ENCODE data around the gene MCU.
"Not testable (repeated sequence)": the region's sequence is repeated elsewhere in the genome, so short reads cannot be mapped to it uniquely, and the experiment has no call there.

MCU gene

DNA sequence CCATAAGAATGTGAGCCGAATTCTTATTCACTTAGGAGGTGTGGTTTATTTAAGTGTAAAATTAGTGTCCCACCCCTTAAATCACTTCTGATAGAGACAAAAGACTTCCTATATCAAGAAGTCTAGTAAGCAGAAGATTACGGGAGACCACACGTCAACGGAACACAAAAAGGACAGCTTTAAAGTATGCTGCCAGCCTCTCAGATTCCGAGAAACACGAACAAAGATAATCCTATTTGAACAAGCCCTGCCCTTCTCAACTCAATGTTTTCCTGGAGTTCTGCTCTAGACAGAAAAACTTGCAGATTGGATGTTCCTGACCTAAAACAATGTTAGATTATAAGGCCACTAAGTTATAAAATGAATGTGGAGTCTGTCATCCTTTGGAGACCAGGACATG, 4.9 kb upstream of the MCU start:
- no peak for DNase-seq (ENCODE audit: low read depth)

DNA sequence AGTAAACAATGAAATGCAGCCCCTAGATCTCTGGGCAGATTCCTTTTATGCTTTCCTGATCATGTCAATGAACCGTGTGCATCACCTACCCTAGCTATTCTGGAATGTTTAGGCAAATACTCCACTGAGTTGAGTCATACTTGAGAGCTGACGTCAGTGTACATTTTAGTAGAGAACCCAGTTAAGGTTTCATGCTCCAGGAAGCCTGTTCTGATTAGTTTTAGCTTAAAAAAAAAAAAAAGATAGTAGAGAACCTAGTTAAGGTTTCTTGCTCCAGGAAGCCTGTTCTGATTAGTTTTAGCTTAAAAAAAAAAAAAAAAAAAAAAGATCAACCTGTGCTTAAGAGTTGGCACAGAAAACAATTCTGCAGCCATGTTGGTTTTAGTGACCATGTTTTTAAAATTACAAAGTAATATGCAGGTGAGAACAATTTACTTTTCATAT, 3.7 kb upstream of the MCU start:
- no peak for DNase-seq (ENCODE audit: low read depth)

DNA sequence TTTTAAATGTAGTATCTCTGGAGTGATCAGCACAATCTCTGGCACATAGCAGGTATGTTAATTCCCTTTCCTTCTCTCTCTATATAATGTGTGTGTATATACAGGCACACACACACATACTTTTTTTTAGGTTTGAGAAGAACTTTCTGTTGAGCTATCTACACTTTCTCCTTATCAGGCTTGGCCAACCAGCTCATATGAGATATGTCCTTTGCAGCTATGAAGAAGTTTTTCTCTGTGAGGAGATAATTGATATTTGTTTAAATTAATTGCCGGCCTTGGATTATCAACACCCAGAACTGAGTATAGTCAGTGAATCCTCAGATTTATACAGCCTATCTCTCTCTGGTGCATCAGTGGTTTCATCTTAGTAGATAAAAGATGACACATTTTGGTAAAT, 2.3 kb upstream of the MCU start:
- DNase-seq (ENCODE audit: low read depth) = no peak

DNA sequence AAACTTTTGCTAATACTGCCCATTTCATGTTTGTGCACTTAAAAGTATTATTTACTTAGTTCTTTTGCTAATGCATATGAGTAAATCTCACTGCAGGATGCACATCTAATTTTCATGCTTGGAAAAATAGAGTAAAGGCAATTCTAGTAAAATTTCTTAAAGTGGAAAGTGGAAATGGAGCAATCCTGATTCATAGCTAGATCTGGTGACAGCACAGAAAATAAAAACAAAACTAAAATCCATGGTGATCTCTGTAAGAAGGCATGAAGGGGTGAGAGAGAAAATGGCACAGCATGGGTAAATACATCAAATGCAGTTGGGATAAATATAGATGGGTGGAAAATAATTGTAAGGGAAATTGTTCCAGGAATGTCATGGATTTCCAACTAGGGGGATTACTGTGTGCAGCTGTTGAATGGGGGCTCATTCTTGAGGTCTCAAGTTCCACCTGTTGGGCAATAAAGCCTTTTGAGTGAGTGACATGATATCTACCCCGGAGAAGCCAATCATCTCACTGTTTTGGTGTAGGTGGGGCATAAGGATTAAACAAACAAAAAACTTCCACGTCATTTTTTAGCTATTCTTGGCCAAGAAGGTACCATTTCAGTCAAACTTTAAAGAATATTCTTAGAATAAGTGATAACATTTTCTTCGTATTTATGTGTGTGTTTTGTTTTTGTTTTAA, 1.7 kb upstream of the MCU start:
- DNase-seq (ENCODE audit: low read depth) = no peak

DNA sequence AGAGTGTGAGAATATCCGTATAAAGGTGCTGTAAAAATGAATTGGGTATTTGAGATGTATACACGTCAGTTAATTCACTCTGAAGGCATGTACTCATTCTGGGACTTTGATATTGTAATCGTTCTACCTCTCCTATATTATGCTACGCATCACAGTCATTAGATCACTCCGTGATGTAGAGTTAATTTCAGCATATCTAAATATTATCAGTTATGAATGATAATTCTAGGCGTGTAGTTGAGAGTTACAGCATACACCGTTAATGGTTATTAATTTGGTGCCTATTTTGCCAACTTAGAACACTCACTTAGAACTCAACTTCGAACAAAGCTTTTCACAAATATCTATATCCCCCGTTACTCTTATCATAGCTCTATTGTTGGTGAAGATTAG, 477 bp upstream of the MCU start:
- no peak for DNase-seq (ENCODE audit: low read depth)

DNA sequence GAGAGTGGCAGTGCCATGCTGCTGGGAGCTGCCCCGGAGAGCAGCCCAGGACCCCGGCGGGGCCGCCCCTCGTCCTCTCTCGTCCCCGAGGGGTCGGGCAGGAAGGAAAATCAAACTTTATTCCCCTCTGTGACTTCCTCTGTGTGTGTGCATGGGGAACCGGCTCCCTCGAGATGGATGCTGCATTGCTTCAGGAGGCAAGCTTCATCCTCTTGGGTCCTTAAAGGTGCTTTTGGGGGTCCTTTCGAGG, 726 bp downstream of the MCU start:
- DNase-seq (ENCODE audit: low read depth) = no peak

DNA sequence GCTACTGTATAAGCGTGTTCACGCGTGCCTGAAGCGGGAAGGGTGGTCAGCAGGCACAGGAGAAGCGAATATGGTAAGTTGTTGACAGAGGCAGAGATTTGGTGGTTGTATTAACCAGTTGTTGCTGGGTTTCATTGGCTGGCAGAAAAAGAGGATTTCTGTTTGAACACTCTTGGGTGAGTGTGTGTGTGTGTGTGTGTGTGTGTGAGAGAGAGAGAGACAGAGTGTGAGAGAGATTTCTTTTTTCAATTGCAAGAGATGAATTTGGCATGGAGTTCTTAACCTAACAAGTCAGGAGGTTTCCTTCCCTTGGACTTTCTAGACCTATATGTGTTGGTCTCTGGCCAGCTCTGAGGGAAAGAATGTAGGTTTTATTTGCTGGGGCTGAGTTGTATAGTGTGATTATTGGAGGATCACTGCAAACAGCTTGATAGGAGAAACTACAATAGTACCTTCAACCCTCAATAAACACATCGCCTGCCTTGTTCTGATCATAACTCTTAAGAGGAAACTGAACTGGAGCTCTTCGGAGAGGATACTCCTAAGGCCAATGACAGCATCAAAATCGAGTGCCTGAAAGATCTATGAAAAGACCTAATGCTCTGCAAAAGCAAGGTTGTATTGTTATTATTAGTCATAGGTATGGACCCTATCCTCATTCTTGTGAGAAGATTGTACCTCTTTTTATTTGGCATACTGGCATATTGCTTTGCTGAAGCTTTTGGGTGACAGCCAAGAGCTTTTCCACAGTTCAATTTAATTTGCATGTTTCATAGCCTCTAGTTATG, 1.2 kb downstream of the MCU start:
- DNase-seq (ENCODE audit: low read depth) = no peak

DNA sequence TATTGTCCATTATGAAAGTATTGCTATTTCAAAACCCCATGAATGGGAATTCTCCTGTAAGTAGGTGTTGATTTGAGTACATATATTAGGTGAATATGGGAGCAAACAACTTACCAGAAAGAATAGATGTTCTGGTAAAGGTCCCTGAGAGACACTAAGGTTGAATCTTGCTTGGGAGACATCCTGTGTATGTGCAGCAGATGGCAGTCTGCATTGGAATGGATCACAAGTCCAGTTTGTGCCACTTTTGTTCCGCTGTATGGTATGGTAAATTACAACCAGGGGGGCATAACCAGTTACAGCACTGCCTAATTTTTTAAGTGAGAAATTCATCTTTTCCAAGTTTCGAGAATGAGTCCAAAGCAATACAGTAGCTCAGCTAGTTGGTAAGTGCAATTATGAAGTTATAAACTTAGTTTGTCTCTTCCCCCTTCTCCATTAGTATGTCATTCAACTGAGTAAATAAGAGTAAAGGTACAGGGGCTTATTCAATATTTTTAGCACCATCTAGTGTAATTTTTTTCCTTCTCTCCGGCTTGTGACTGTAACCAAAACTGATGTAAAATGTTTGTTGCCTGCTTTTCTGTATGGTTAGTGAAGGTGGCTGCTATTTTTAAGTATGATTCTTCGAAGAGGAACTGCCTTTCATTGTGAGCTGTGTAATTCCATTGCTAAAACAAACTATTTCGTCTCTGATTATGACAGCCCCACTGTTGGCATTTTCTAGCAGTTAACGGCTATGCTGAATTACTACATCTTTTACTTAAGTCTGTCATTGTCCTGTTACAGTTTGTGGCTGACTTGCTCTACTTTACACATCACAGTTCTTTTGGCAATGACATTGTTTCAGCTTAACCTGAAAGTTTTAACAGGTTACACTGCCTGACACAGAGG, 2.8 kb downstream of the MCU start:
- DNase-seq (ENCODE audit: low read depth) = no peak

DNA sequence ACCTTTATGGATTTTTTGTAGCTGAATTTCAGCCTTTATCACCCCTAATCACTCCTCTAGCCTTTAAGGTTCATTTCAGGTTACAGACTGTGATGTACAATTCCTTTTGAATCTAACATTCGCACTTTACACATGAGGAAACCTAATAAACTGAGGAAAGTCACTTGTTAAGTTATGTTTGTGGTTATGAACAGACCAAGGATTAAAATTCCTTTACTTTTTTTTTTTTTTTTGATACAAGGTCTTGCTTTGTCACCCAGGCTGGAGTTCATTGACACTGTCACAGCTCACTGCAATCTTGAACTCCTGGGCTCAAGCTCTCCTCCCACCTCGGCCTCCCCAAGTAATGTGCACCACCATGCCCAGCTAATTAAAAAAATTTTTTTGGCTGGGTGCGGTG, 3.6 kb downstream of the MCU start:
- no peak for DNase-seq (ENCODE audit: low read depth)

DNA sequence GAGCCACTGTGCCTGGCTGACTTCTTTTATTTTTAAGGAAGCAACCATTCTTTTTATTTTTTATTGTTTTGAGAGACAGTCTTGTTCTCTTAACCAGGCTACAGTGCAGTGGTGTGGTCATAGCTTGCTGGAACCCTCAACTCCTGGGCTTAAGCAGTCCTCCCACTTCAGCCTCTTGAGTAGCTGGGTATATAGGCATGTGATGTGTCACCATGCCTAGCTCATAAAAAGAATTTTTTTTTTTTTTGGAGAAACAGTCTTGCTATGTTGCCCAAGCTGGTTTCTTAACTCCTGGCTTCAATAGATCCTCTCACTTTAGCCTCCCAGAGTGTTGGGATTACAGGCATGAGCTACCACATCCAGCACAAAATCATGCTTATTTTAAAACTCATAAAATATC, 5.8 kb downstream of the MCU start:
- DNase-seq (ENCODE audit: low read depth) = no peak

DNA sequence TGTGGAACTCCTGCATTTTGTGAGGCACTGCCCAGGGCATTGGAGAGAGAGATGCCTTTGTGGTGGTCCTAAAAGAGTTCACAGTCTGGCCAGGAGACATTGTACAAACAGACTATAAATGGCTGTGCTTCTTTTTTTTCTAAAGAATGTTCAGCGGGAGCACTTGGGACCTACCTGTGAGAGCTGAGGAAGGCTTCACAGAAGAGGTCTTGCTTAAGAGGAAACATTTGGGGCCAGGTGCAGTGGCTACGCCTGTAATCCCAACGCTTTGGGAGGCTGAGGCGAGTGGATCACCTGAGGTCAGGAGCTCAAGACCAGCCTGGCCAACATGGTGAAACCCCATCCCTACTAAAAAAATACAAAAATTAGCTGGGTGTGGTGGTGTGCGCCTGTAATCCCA, 10.5 kb downstream of the MCU start:
- not testable (repeated sequence) for DNase-seq (ENCODE audit: low read depth)

DNA sequence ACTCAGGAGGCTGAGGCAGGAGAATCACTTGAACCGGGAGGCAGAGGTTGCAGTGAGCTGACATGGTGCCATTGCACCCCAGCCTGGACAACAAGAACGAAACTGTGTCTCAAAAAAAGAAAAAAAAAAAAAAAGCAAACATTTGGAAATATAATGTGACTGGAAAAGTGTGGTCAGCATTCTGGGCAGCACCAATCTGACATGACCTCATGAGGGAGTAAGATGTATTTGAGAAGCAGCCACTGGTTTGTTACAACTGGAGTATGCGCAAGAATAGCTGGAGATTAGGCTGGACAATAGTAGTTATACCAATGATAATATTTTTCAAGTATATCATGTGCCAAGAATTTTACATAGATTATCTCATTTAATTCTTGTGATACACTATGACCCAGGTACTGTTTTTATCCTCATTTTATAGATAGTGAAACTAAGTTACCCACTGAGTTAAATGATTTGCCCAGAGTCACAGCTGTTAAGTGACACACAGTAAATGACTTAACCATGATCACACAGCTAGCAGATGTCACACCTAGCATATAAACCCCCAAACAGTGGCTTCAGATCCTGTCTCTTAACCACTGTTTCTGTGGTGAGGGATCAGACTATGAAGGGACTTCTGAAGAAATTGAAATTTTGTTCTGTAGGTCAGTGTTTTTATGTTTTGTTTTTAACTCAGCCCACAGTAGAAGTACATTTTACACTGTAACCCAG, 11.1 kb downstream of the MCU start:
- no peak for DNase-seq (ENCODE audit: low read depth)

DNA sequence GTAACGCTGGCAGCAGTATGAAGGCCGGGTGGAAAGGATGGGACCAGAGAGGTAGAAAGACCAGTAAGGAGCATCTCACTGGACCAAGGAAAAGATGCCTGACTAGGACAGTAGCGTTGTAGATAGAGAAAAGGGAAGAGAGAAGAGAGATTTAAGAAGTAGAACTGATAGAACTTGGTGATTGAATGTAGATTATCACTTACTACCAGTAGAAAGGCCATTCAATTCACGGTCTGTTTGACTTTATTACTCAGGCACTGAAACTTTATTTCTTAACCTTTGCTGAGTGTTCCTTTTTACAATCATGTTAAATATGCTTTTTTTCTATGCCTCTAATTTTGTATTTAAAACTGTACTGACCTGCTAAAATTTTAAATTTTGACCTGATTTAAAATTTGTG, 12.2 kb downstream of the MCU start:
- no peak for DNase-seq (ENCODE audit: low read depth)

DNA sequence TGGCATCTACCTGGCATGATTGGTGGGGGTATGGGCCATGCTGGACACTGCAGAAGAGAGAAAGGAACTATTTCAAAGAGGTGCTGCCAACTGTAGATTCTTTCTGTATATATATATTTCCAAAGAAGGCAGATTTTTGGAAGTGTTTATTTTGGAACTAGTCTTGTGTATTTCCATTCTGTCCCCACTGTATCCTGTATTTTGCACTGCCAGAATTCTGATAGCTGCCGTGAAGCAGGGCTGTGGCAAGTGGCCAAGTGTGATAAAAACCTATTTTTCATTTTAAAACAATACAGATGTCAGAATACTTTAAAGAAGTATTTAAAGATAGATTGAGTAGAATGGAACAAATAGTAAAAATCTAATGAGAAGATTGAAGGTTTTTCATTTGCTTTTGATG, 17.1 kb downstream of the MCU start:
- DNase-seq (ENCODE audit: low read depth) = no peak

DNA sequence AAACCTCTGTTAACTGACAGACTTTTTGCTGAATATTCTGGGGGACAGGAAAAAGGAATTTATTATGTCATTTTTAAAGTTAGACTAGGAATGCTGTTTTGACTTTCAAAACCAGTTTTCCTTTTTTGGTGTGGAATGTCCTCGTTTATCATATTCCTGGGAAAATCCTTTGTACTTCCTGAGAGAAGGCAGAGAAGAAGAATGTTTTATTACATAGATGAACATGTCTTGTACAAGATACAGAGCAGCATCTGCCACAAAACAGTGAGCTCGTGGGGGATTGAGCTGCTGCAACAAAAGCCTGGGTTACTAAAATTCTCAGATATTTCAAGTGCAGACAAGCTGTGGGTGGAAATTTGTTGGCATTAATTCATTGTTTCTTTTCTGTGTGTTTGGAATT, 20.2 kb downstream of the MCU start:
- no peak for DNase-seq (ENCODE audit: low read depth)

DNA sequence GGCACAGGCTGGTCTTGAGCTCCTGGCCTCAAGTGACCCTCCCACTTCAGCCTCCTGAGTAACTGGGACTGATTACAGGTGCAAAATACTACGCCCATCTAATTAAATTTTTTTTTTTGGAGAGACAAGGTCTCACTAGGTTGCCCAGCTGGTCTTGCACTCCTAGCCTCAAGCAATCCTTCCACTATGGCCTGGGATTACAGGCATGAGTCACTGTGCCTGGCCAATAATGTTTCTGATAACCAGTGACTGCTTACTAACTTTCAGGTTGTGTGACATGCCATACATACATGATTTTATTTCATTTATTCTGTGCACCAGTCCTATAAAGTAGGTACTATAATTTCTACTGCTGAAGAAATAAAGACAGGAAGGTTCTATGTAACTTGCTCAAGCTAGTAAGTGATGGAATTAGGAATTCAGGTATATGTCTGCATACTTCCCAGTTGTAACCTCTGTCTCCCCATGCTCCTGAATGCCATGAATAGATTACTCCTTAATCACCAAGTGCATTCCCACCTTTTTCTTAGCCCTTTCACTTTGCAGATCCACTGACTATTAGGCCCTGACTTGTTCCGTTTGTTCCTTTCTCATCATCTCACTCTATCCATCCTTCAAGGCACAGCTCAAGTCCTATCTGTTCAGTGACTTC, 28.1 kb downstream of the MCU start:
- DNase-seq (ENCODE audit: low read depth) = no peak

DNA sequence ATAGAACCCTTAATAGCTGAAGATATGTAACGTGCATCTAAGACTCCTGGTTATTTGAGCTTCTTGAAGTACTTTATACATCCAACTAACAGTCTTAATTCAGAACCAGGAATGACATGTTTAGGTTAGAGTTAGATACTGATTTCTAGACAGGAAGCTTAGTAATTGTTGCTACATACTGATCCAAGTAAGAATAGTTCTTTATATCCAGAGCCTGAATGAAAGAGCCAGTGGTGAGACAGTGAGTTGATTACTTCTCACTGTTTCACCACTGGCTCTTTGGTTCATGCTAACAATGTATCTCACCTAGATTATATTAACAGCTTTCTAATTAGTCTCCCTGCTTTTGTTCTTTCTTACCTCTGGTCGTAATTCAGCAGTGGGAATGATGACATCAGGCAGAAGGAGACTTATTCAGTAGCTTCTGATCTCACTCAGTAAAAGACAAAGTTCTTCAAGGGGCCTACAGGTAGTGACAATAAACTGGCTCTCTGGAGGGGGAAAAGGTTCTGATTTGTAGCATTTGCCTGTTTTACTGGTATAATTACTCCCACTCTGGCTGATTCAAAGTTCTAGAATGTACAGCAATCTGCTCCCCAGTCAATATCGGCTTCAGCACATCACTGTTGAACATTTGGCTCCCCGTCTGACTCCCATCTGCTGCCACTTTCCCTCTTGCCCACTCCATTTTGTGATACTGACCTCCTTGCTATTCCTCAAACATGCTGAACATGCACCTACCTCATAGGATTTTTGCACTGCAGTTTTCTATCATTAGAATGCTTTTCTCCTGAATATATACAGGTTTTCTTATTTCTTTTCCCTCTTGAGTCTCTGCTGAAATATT, 29.1 kb downstream of the MCU start:
- DNase-seq (ENCODE audit: low read depth) = no peak

DNA sequence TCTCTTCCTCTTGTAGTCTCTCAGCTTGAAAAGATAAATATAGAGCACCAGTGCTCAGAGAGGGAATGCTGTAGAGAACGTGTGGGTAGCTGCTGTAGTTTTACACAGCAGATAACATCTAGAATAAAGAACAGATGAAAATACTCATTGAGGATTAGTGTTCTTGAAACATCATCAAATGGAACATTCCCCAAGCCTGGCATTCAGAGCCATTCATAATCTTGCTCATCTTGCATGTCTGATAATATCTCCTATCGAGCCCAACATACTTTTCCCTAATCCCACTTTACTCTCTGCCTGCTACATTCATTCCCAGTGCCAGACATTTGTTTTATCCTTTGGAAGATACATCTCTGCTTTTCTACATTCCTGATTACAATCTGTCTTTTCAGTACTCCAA, 35.2 kb downstream of the MCU start:
- no peak for DNase-seq (ENCODE audit: low read depth)

DNA sequence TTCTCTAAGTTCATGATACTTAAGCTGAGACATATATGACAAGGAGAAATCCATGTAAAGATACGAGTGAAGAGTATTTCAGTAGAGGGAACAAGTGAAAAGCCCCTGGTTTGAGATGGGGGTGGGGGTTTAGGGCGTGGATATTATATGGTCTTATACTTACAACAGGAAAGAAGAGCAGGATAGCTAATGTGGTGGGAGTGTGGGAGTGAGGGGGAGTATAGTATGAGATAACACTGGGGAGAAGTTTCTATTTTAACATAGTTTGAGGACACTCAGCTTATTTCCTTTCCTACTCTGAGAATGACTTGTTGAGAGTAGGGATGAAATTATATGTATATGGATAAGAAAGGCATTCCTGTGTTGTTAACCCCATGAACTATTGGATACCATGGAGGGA, 36.5 kb downstream of the MCU start:
- DNase-seq (ENCODE audit: low read depth) = no peak

DNA sequence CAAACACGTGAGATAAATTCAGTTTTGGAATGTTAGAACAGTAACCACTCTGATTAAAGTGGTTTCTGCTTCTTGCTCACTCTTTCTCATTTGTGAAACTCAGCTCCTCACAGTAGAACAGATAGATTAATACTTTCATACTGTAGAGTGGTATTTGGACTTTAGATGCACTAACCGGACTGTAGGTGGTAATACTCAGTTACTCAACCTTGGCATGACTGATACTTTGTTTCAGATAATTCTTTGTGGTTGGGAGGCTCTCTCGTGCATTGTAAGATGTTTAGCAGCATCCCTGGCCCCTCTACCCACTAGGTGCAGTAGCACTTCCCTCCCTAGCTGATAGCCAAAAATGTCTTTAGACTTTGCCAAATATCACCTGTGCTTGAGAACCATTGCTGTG, 37.6 kb downstream of the MCU start:
- DNase-seq (ENCODE audit: low read depth) = no peak

DNA sequence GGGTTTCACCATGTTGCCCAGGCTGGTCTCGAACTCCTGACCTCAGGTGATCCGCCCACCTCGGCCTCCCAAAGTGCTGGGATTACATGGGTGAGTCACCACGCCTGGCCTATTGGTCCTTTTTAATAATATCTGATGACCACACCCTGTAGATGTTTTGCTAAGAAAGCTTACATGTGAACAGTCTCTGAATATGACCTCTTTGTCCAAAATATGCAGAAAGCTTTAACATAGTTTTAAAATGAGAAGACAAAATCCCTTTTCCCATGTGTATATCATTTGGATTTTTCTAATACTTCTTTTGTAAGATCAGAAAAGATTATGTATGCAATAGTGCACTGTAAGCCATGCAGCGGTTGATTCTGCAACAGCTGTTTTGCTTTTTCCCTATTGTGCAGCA, 38.5 kb downstream of the MCU start:
- DNase-seq (ENCODE audit: low read depth) = no peak
